ENCODE data around the gene AGBL3.

DNA sequence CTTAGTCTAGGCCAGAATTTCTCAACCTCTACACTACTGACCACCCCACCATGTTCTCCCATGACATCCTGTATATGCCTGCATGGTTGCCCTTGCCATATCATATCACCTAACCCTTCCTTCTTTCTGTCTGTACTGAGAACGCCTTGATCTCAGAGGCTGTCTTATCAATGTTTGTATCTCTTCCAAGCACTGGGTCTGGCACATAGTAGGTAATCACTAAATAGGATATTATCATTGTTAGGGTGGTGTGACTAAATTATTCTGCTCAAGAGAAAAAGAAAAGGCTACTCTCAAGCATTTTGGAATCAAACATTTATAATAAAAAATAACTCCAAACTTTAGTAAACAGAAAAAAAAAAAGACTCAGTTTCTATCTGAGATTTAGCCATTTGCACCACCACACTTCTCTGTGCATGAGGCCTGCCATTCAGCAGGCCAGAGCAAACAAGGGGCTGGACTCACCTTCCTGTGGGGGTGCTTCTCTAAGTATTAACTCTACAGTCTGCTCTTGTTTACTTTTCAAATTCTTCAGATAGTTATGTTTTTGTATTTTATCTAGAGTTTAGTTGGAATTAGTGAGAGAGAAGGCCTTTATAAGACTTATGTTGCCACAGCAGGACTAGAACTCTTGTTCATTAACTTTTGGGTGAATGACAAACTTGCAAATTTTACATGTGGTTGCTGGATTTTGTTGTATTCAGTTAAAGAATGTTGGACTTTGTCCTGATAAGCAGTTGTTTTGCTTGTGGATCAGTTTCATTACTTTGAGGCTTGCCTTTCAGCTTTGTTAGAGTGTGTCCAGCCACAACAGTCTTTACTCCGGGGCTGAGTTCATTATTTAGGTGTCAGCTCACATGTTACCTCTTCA, 5.4 kb downstream of the AGBL3 start:
- TF ChIP-seq POLR2A (IDR thresholded peaks at IDR 0.05; ENCODE audit: low read length) (no peak), NFE2L2 (conservative IDR thresholded peaks at IDR 0.05; ENCODE audit: low read length) (no peak), PBX3 (IDR thresholded peaks at IDR 0.05) (no peak), ZC3H11A (IDR thresholded peaks at IDR 0.05) (no peak), CHD4 (IDR thresholded peaks at IDR 0.05; ENCODE audit: borderline replicate concordance) (no peak)
